ENCODE measurements around the gene LIPT2.

DNA sequence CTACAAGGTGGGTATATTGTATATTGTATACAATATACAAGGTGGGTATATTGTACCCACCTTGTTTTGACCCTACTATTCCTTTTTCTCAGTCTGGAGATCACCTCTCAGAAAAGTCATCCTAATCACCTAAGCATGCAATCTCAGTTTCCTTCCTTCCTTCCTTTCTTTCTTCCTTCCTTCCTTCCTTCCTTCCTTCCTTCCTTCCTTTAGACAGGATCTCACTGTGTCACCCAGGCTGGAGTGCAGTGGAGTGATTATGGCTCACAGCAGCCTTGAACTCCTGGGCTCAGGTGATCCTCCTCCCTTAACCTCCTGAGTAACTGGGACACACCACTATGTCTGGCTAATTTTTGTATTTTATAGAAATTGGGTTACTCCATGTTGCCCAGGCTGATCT lies 25.0 kb downstream of the LIPT2 start:
- no peak for TF ChIP-seq POLR2AphosphoS5 (IDR thresholded peaks at IDR 0.05; ENCODE audit: low read length)
- TF ChIP-seq CBFB (IDR thresholded peaks at IDR 0.05; ENCODE audit: low read depth) = no peak
- no peak for TF ChIP-seq TAF1 (IDR thresholded peaks at IDR 0.05; ENCODE audit: borderline replicate concordance, low read depth, low read length)

Data from GM12878 (cell line).